Liver (tissue), 9 donors: ENCODE data around the gene NME4. TPM values are rescaled to one million over a fixed set of nuclear protein-coding genes. Genes with fewer than 3 reads are reported as not detected.

Experiments
- DNase-seq: peaks from one replicate; pipeline ENCODE4 v3.0.0-alpha.2; 2017; ENCODE audit warnings: low spot score
- H3K27ac ChIP-seq, 2 donors: one replicate each; pipeline ENCODE4 v1.7.0; 2013; ENCODE audit warnings: inconsistent platforms in 2 of 2, low read length in 2 of 2, control low read depth in 1 of 2, low read depth in 1 of 2, mild to moderate bottlenecking in 1 of 2
- H3K27me3 ChIP-seq, 4 donors: one replicate each; pipeline versions ENCODE4 v1.6.1 to v1.7.0; 2013; ENCODE audit warnings: low read length in 3 of 4, inconsistent platforms in 1 of 4, mild to moderate bottlenecking in 1 of 4, moderate library complexity in 1 of 4; ENCODE audit not compliant: control insufficient read depth in 4 of 4, insufficient read depth in 4 of 4
- H3K36me3 ChIP-seq, 4 donors: one replicate each; pipeline versions ENCODE4 v1.6.1 to v1.7.0; 2013; ENCODE audit warnings: low read length in 3 of 4, mild to moderate bottlenecking in 3 of 4, low read depth in 1 of 4, moderate library complexity in 1 of 4; ENCODE audit not compliant: control insufficient read depth in 4 of 4, insufficient read depth in 3 of 4
- H3K4me1 ChIP-seq, 4 donors: one replicate each; pipeline versions ENCODE4 v1.6.1 to v1.7.0; 2013; ENCODE audit warnings: low read length in 3 of 4, mild to moderate bottlenecking in 3 of 4, moderate library complexity in 1 of 4; ENCODE audit not compliant: control insufficient read depth in 4 of 4, insufficient read depth in 4 of 4
- H3K4me3 ChIP-seq, 3 donors: one replicate each; pipeline versions ENCODE4 v1.6.1 to v1.7.0; 2013; ENCODE audit warnings: low read length in 3 of 3, control low read depth in 1 of 3, low read depth in 1 of 3, mild to moderate bottlenecking in 1 of 3
- H3K9ac ChIP-seq, 2 donors: one replicate each; pipeline ENCODE4 v1.7.0; 2013; ENCODE audit warnings: low read length in 2 of 2, mild to moderate bottlenecking in 2 of 2, moderate library complexity in 2 of 2, control low read depth in 1 of 2, low read depth in 1 of 2
- H3K9me3 ChIP-seq, 4 donors: one replicate each; pipeline versions ENCODE4 v1.6.1 to v1.7.0; 2013; ENCODE audit warnings: low read length in 3 of 4; ENCODE audit not compliant: control insufficient read depth in 4 of 4
- EGR1 ChIP-seq, 2 donors: IDR thresholded peaks; 2 replicates each; pipeline ENCODE4 v1.6.1; 2016 to 2018; ENCODE audit warnings: antibody characterized with exemption in 2 of 2, low read depth in 2 of 2
- FOXA2 ChIP-seq: IDR thresholded peaks from 2 replicates; pipeline ENCODE4 v1.6.1; 2016; ENCODE audit warnings: antibody characterized with exemption
- GABPA ChIP-seq, 2 donors: IDR thresholded peaks in 1 of 2; conservative IDR thresholded peaks in 1 of 2; 2 replicates each; pipeline ENCODE4 v1.6.1; 2016; ENCODE audit warnings: antibody characterized with exemption in 2 of 2, mild to moderate bottlenecking in 1 of 2, moderate library complexity in 1 of 2
- HNF4A ChIP-seq, 2 donors: conservative IDR thresholded peaks; 2 replicates each; pipeline ENCODE4 v1.6.1; 2016; ENCODE audit warnings: antibody characterized with exemption in 2 of 2, mild to moderate bottlenecking in 2 of 2
- HNF4G ChIP-seq: IDR thresholded peaks from 2 replicates; pipeline ENCODE4 v1.6.1; 2016; ENCODE audit warnings: antibody characterized with exemption
- JUND ChIP-seq, 2 donors: IDR thresholded peaks; 2 replicates each; pipeline ENCODE4 v1.6.1; 2016; ENCODE audit warnings: antibody characterized with exemption in 2 of 2
- NR2F2 ChIP-seq: IDR thresholded peaks from 2 replicates; pipeline ENCODE4 v1.6.1; 2016; ENCODE audit warnings: antibody characterized with exemption
- RAD21 ChIP-seq, 2 donors: IDR thresholded peaks; 2 replicates each; pipeline ENCODE4 v1.6.1; 2016; ENCODE audit warnings: antibody characterized with exemption in 2 of 2, mild to moderate bottlenecking in 2 of 2
- RXRA ChIP-seq, 2 donors: IDR thresholded peaks; 2 replicates each; pipeline ENCODE4 v1.6.1; 2017 to 2018; ENCODE audit warnings: antibody characterized with exemption in 2 of 2, mild to moderate bottlenecking in 1 of 2
- SP1 ChIP-seq: IDR thresholded peaks from 2 replicates; pipeline ENCODE4 v1.6.1; 2018; ENCODE audit warnings: antibody characterized with exemption, mild to moderate bottlenecking
- YY1 ChIP-seq: IDR thresholded peaks from 2 replicates; pipeline ENCODE4 v1.6.1; 2016; ENCODE audit warnings: antibody characterized with exemption, mild to moderate bottlenecking
- WGBS: extraction: QIAGEN DNeasy Blood & Tissue Kit; methylation state at CpG from one replicate; pipeline ENCODE4 v1.1.7; 2013; 5-methylcytosine and 5-hydroxymethylcytosine counted together
- polyA plus RNA-seq, 2 donors: library from polyadenylated mRNA; stranded (reverse) in 1 of 2; unstranded in 1 of 2; fragments of 200-250 nt in 1 of 2; fragments of >200 nt in 1 of 2; fragmentation: Nextera tagmentation in 1 of 2; extraction: Ambion mirVana in 1 of 2; gene quantifications; one replicate each; pipeline versions ENCODE4 v1.2.1 to v1.2.3, GENCODE V29; 2013 to 2015
- total RNA-seq, 2 donors: library from RNA; depleted of rRNA; stranded (reverse); fragments of >200 nt; gene quantifications; one replicate each; pipeline ENCODE4 v1.2.3, GENCODE V29; 2014
- TF ChIP-seq, protein P1 (sequence below): fragments of 150-350 bp; IDR thresholded peaks from 2 replicates; pipeline ENCODE4 v1.5.1; 2017; ENCODE audit warnings: improper control_type of control experiment, low read depth, low read length; ENCODE audit not compliant: missing input control
- TF ChIP-seq, protein P2 (sequence below): IDR thresholded peaks from 2 replicates; pipeline ENCODE4 v1.6.1; 2016; ENCODE audit warnings: antibody characterized with exemption, mild to moderate bottlenecking
- TF ChIP-seq, protein P3 (sequence below): IDR thresholded peaks from 2 replicates; pipeline ENCODE4 v1.6.1; 2016; ENCODE audit warnings: antibody characterized with exemption
- TF ChIP-seq, protein P4 (sequence below): IDR thresholded peaks from 2 replicates; pipeline ENCODE4 v1.6.1; 2016; ENCODE audit warnings: antibody characterized with exemption
- donor health status: healthy.
- donor health status: healthy.
- donor health status: healthy.
- donor health status: healthy.
- donor health status: healthy.

NME4 gene
- total and polyA plus RNA-seq, 4 donors, result 39.2 to 118 (median 83.9) TPM

DNA sequence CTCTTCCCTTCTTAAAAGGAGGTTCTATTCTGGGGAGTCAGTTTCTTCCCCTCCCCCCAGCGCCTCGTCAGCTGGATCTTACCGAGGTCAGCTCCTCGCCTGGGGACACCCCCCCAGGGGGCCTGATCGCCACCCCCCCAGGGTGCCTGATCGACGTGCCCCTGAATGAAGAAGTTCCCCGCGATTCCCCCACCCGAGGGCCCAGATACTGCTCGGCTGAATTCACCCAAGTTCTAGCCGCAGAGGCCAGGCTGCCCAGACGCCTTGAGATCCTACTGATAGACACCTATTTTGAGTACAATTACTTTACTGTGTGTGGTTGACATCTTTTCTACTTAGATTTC is 29.9 kb downstream of the NME4 start:
- H3K9ac ChIP-seq, result peak overlapping the region in 1 of 2 donors; percentile 3
- H3K4me3 ChIP-seq, result peak overlapping the region; percentile 43 to 88 (median 73)
- DNase-seq, result no peak
- no peak for TF ChIP-seq HNF4A (conservative IDR thresholded peaks at IDR 0.05)
- H3K4me1 ChIP-seq, result peaks cover 5 to 25% (median 19%) of the 10 kb centered on the region in 4 donors
- no peak overlapping the region for H3K27ac ChIP-seq
- no peaks in the 10 kb centered on the region for H3K9me3 ChIP-seq
- WGBS, result 46% methylated on average over 13 of the region's 13 CpGs
- H3K27me3 ChIP-seq, result no peaks in the 10 kb centered on the region
- no peaks in the 10 kb centered on the region for H3K36me3 ChIP-seq

DNA sequence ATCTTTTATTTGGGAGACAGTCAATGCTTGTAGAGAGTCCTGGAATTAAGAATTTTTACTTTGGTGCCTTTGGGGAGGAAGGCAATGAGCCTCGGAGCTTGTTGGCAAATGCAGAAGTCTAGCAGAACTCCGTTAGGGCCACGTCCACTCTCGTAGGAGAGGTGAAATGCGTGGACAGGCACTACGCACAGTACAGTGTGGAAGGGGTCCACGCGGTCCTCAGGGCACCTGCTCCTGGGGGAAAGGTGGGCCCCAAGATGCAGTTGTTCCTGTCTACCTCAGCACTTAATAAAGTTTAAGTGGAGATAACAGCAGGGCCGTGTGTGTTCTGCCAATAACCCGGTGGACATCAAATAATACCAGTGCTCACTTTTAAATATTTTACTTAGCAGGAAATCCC is 30.3 kb downstream of the NME4 start:
- Histone ChIP-seq H3K27ac (no peak overlapping the region), H3K36me3 (no peaks in the 10 kb centered on the region), H3K4me3 (peak overlapping the region in 1 of 3 donors; percentile 88), H3K9me3 (no peaks in the 10 kb centered on the region), H3K27me3 (no peaks in the 10 kb centered on the region), H3K4me1 (peaks cover 5 to 25% (median 19%) of the 10 kb centered on the region in 4 donors), H3K9ac (peak overlapping the region in 1 of 2 donors; percentile 41)
- 77% methylated on average over 10 of the region's 10 CpGs for WGBS
- TF ChIP-seq SP1, result no peak
- no peak for TF ChIP-seq FOXA2
- no peak for TF ChIP-seq RAD21 (IDR thresholded peaks at IDR 0.05)
- TF ChIP-seq RXRA (IDR thresholded peaks at IDR 0.05), result no peak
- TF ChIP-seq NR2F2, result no peak
- TF ChIP-seq, protein P1, sequence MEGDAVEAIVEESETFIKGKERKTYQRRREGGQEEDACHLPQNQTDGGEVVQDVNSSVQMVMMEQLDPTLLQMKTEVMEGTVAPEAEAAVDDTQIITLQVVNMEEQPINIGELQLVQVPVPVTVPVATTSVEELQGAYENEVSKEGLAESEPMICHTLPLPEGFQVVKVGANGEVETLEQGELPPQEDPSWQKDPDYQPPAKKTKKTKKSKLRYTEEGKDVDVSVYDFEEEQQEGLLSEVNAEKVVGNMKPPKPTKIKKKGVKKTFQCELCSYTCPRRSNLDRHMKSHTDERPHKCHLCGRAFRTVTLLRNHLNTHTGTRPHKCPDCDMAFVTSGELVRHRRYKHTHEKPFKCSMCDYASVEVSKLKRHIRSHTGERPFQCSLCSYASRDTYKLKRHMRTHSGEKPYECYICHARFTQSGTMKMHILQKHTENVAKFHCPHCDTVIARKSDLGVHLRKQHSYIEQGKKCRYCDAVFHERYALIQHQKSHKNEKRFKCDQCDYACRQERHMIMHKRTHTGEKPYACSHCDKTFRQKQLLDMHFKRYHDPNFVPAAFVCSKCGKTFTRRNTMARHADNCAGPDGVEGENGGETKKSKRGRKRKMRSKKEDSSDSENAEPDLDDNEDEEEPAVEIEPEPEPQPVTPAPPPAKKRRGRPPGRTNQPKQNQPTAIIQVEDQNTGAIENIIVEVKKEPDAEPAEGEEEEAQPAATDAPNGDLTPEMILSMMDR, result no peak
- TF ChIP-seq, protein P2, sequence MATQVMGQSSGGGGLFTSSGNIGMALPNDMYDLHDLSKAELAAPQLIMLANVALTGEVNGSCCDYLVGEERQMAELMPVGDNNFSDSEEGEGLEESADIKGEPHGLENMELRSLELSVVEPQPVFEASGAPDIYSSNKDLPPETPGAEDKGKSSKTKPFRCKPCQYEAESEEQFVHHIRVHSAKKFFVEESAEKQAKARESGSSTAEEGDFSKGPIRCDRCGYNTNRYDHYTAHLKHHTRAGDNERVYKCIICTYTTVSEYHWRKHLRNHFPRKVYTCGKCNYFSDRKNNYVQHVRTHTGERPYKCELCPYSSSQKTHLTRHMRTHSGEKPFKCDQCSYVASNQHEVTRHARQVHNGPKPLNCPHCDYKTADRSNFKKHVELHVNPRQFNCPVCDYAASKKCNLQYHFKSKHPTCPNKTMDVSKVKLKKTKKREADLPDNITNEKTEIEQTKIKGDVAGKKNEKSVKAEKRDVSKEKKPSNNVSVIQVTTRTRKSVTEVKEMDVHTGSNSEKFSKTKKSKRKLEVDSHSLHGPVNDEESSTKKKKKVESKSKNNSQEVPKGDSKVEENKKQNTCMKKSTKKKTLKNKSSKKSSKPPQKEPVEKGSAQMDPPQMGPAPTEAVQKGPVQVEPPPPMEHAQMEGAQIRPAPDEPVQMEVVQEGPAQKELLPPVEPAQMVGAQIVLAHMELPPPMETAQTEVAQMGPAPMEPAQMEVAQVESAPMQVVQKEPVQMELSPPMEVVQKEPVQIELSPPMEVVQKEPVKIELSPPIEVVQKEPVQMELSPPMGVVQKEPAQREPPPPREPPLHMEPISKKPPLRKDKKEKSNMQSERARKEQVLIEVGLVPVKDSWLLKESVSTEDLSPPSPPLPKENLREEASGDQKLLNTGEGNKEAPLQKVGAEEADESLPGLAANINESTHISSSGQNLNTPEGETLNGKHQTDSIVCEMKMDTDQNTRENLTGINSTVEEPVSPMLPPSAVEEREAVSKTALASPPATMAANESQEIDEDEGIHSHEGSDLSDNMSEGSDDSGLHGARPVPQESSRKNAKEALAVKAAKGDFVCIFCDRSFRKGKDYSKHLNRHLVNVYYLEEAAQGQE, result no peak
- TF ChIP-seq, protein P3, sequence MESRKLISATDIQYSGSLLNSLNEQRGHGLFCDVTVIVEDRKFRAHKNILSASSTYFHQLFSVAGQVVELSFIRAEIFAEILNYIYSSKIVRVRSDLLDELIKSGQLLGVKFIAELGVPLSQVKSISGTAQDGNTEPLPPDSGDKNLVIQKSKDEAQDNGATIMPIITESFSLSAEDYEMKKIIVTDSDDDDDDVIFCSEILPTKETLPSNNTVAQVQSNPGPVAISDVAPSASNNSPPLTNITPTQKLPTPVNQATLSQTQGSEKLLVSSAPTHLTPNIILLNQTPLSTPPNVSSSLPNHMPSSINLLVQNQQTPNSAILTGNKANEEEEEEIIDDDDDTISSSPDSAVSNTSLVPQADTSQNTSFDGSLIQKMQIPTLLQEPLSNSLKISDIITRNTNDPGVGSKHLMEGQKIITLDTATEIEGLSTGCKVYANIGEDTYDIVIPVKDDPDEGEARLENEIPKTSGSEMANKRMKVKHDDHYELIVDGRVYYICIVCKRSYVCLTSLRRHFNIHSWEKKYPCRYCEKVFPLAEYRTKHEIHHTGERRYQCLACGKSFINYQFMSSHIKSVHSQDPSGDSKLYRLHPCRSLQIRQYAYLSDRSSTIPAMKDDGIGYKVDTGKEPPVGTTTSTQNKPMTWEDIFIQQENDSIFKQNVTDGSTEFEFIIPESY, result no peak
- no peak for TF ChIP-seq EGR1 (IDR thresholded peaks at IDR 0.05; ENCODE audit: low read depth in 2 of 2)
- DNase-seq, result no peak

DNA sequence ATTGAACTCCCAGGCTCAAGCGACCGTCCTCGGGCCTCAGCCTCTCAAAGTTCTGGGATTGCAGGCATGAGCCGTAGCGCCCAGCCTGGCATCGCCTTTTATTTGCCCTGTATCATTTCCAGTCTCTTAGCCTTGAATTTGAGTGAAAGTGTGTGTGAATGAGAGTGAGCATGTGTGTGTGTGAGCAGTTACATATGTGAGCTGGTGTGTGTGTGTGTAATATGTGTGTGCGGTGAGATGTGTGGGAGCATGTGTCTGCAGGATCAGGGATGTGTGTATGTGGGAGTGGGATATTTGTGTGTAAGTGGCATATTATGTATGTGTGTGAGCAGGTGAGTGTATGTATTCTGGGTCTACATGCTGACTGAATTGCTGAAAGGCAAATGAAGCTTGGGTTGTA is 33.9 kb downstream of the NME4 start:
- Histone ChIP-seq H3K9me3 (no peaks in the 10 kb centered on the region), H3K36me3 (peaks cover 0 to 4% (median 0%) of the 10 kb centered on the region in 4 donors), H3K4me1 (peaks cover 2 to 12% (median 9%) of the 10 kb centered on the region in 4 donors), H3K27me3 (no peaks in the 10 kb centered on the region), H3K27ac (no peak overlapping the region), H3K9ac (no peak overlapping the region), H3K4me3 (no peak overlapping the region)
- TF ChIP-seq GABPA (IDR thresholded peaks at IDR 0.05 in 1 of 2, conservative IDR thresholded peaks at IDR 0.05 in 1 of 2), result no peak
- TF ChIP-seq RXRA (IDR thresholded peaks at IDR 0.05), result no peak
- TF ChIP-seq YY1, result no peak
- TF ChIP-seq, protein P4, sequence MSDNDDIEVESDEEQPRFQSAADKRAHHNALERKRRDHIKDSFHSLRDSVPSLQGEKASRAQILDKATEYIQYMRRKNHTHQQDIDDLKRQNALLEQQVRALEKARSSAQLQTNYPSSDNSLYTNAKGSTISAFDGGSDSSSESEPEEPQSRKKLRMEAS, result no peak
- TF ChIP-seq HNF4G, result no peak
- no peak for TF ChIP-seq EGR1 (IDR thresholded peaks at IDR 0.05; ENCODE audit: low read depth in 2 of 2)
- no peak for TF ChIP-seq NR2F2
- TF ChIP-seq, protein P3, result no peak
- no peak for TF ChIP-seq FOXA2
- no peak for TF ChIP-seq JUND (IDR thresholded peaks at IDR 0.05)
- DNase-seq, result no peak
- WGBS, result 97% methylated on average over 7 of the region's 7 CpGs
